ENCODE results near the gene RNF14.

The RNF14 gene

GRCh38 chr5:141969783-141970771, 1.2 kb downstream of the RNF14 start:
- TF ChIP-seq CTCF (IDR thresholded peaks at IDR 0.05): no peak

GRCh38 chr5:141973871-141974595, 5.1 kb downstream of the RNF14 start:
- no peak for TF ChIP-seq CTCF (IDR thresholded peaks at IDR 0.05)

- no peak for TF ChIP-seq CTCF (IDR thresholded peaks at IDR 0.05)
These were observed 7.3 kb downstream of the RNF14 start for GRCh38 chr5:141976176-141976575.

- TF ChIP-seq CTCF (IDR thresholded peaks at IDR 0.05): no peak
These were observed 9.5 kb downstream of the RNF14 start for GRCh38 chr5:141978389-141978788.

GRCh38 chr5:141982626-141983025, 13.7 kb downstream of the RNF14 start:
- no peak for TF ChIP-seq CTCF (IDR thresholded peaks at IDR 0.05)

- TF ChIP-seq CTCF (IDR thresholded peaks at IDR 0.05): no peak
These were observed 17.2 kb downstream of the RNF14 start for GRCh38 chr5:141986072-141986471.

- no peak for TF ChIP-seq CTCF (IDR thresholded peaks at IDR 0.05)
These were observed 20.8 kb downstream of the RNF14 start for GRCh38 chr5:141989720-141990119.
